WERI-Rb-1 (cell line): Measurements from ENCODE around the gene PCDH1.

Experiments
- DNase-seq: peaks from one replicate; pipeline ENCODE4 v3.0.0-alpha.2; 2020
- H3K27ac ChIP-seq: fragments of 250-450 bp; sonication (Bioruptor Pico); 2 replicates; pipeline ENCODE4 v1.5.1; 2020; ENCODE audit warnings: mild to moderate bottlenecking, moderate library complexity
- H3K27me3 ChIP-seq: fragments of 250-450 bp; sonication (Bioruptor Pico); 2 replicates; pipeline ENCODE4 v1.5.1; 2021; ENCODE audit warnings: mild to moderate bottlenecking, low read depth, moderate library complexity; ENCODE audit not compliant: insufficient read depth, severe bottlenecking
- H3K36me3 ChIP-seq: fragments of 250-450 bp; sonication (Bioruptor Pico); 2 replicates; pipeline ENCODE4 v1.5.1; 2020; ENCODE audit warnings: mild to moderate bottlenecking, moderate library complexity
- H3K4me3 ChIP-seq: 2 replicates; pipeline ENCODE4 v1.5.1; 2011; ENCODE audit warnings: low read depth, mild to moderate bottlenecking, control low read depth, low read length
- H3K9me3 ChIP-seq: fragments of 250-450 bp; sonication (Bioruptor Pico); 2 replicates; pipeline ENCODE4 v1.5.1; 2021; ENCODE audit warnings: mild to moderate bottlenecking, moderate library complexity; ENCODE audit not compliant: severe bottlenecking
- TF ChIP-seq, protein P1 (sequence below): IDR thresholded peaks from 2 replicates; pipeline ENCODE4 v1.5.1; 2011; ENCODE audit warnings: low read depth, mild to moderate bottlenecking, control low read depth, inconsistent platforms, low read length

PCDH1 gene

DNA sequence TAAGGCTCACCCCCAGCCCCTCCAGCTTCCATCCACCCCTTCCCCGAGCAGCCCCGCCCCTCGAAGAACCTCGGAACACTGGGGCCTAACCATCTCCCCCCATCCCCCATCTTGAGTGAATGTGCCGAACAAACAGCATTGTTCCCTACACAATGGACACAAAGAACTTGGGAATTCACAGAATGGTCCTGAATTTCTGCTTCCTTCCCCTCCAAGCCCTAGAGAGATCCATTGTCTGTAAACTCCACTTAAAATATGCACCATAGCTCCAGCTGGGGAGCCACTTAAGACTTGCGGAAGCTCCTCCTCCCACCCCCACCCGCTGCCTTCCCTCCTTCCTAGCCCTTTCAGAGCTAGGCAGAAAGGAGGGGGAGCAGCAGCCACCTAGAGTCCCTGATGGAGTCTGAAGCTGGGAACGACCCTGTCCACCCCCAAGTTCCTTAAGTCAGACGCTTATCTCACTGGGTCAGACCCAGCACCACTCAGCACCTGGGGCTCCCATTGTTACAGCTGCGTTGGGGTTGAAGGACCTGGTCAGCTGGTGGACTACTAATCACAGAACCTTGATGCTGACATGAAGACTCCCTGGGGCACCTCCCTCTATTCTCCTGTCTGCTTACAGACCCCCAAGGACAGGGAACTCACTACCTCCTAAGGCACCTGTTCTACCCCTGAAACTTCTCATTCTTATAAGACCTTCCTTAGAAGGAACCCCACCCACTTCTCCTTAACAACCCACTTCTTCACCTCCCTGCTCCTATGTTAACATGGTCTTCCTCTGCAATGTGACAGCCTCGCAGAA is 61.4 kb downstream of the PCDH1 start:
- TF ChIP-seq, protein P1, sequence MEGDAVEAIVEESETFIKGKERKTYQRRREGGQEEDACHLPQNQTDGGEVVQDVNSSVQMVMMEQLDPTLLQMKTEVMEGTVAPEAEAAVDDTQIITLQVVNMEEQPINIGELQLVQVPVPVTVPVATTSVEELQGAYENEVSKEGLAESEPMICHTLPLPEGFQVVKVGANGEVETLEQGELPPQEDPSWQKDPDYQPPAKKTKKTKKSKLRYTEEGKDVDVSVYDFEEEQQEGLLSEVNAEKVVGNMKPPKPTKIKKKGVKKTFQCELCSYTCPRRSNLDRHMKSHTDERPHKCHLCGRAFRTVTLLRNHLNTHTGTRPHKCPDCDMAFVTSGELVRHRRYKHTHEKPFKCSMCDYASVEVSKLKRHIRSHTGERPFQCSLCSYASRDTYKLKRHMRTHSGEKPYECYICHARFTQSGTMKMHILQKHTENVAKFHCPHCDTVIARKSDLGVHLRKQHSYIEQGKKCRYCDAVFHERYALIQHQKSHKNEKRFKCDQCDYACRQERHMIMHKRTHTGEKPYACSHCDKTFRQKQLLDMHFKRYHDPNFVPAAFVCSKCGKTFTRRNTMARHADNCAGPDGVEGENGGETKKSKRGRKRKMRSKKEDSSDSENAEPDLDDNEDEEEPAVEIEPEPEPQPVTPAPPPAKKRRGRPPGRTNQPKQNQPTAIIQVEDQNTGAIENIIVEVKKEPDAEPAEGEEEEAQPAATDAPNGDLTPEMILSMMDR: no peak
- DNase-seq: no peak
- Histone ChIP-seq H3K9me3 (no peaks in the 10 kb centered on the region), H3K27ac (no peak overlapping the region), H3K27me3 (no peaks in the 10 kb centered on the region), H3K4me3 (no peak overlapping the region), H3K36me3 (no peaks in the 10 kb centered on the region)

DNA sequence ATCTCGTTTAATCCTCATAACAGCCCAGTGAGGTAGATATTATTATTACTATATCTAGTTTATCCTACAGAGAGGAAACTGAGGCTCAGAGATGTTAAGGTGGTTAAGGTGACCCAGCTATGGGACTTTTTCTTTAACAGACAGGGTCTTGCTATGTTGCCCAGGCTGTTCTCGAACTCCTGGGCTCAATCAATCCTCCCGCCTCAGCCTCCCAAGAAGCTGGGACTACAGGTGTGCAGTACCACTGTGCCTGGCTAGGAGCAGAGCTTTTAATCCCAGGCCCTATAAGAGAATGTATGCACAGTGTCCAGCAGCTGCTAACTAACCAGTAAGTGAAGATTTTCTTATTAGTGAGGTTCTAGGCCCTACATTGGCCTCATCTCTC is 62.4 kb downstream of the PCDH1 start:
- H3K4me3 ChIP-seq: no peak overlapping the region
- no peaks in the 10 kb centered on the region for H3K36me3 ChIP-seq
- H3K27me3 ChIP-seq: peaks cover 8% of the 10 kb centered on the region
- TF ChIP-seq, protein P1: no peak
- no peak overlapping the region for H3K27ac ChIP-seq
- no peaks in the 10 kb centered on the region for H3K9me3 ChIP-seq
- no peak for DNase-seq

DNA sequence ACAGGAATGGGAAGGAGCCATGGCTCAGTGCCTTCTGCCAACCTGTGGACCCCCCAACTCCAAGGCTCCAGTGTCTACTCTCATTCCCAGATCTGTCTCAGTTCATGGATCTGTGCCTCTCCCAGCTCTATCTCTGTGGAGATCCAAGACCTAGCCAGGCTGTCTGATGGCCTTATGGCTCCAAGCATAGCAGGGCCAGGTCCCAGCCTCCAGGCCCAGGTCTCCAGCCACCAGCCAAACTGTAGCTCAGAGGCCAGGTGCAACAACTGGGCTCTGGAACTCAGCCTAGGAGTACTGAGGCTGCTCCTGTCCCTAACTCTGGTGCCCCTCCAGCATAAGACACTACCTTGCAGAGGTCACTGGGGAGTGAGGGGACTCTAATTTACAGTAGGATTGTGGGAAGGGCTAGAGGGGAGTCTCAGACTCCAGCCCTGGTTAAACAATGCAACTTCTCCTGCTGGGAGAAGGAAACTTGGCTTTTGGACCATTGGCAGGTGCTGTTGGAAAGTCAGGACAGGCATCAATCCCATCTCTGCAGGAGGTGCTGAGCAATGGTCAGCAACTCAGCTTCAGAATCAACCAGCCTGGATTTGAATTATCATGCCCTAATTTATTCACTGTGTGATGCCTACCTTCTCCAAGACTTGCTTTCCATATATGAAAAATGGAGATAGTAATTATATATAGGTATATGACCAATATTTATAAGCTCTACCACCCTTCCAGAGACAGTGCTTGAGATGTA is 63.0 kb downstream of the PCDH1 start:
- peaks cover 8% of the 10 kb centered on the region for H3K27me3 ChIP-seq
- H3K4me3 ChIP-seq: no peak overlapping the region
- no peaks in the 10 kb centered on the region for H3K9me3 ChIP-seq
- TF ChIP-seq, protein P1: no peak
- no peak overlapping the region for H3K27ac ChIP-seq
- H3K36me3 ChIP-seq: no peaks in the 10 kb centered on the region
- DNase-seq: no peak

GRCh38 chr5:141814064-141814964 is 63.9 kb downstream of the PCDH1 start:
- DNase-seq: peak; percentile 89
- TF ChIP-seq, protein P1: peak; percentile 95
- Histone ChIP-seq H3K36me3 (no peaks in the 10 kb centered on the region), H3K9me3 (no peaks in the 10 kb centered on the region), H3K27ac (no peak overlapping the region), H3K27me3 (peaks cover 8% of the 10 kb centered on the region), H3K4me3 (no peak overlapping the region)

- DNase-seq: no peak
- no peak overlapping the region for H3K27ac ChIP-seq
- no peaks in the 10 kb centered on the region for H3K9me3 ChIP-seq
- H3K4me3 ChIP-seq: no peak overlapping the region
- no peaks in the 10 kb centered on the region for H3K36me3 ChIP-seq
- TF ChIP-seq, protein P1: no peak
- peaks cover 11% of the 10 kb centered on the region for H3K27me3 ChIP-seq
These were observed 65.7 kb downstream of the PCDH1 start for GRCh38 chr5:141812512-141812911.
